H1 (cell line): ENCODE measurements around the gene PCNX1. TPM values are rescaled to one million over a fixed set of nuclear protein-coding genes. Genes with fewer than 3 reads are reported as not detected.

Source experiments
- CTCF ChIA-PET: fragments of 300-600 bp; sonication (Branson Sonifier 250); formaldehyde crosslinking; loops from one replicate; lab custom pipeline; 2021; ENCODE audit not compliant: partially characterized antibody; lab: Charles Lee
- POLR2A ChIA-PET: fragments of 300-600 bp; sonication (Branson Sonifier 250); formaldehyde crosslinking; loops from one replicate; lab custom pipeline; 2021; ENCODE audit warnings: inconsistent platforms; ENCODE audit not compliant: partially characterized antibody; lab: Charles Lee
- DNase-seq, 2 experiments: peaks; one replicate each; pipeline versions ENCODE4 v3.0.0 to v3.0.0-alpha.2; 2010 to 2022; ENCODE audit warnings: low spot score in 2 of 2, low read depth in 1 of 2, mixed read lengths in 1 of 2
- FAIRE-seq: peaks from 2 replicates; lab custom pipeline; 2011; peaks lifted over from hg19 to GRCh38; lab: Jason Lieb, UNC
- H2AFZ ChIP-seq: 2 replicates; pipeline ENCODE4 v1.8.1; 2012; ENCODE audit warnings: low read length, inconsistent platforms
- H2AK5ac ChIP-seq: 2 replicates; pipeline ENCODE4 v1.6.1; 2013; ENCODE audit warnings: low read depth, low read length
- H2BK120ac ChIP-seq: replicated peaks from 2 replicates; pipeline ENCODE3; 2013; ENCODE audit warnings: low read depth, low read length, inconsistent platforms
- H2BK12ac ChIP-seq: 2 replicates; pipeline ENCODE4 v1.6.1; 2013; ENCODE audit warnings: low read depth, low read length
- H2BK15ac ChIP-seq: 2 replicates; pipeline ENCODE4 v1.6.1; 2013; ENCODE audit warnings: low read length
- H2BK20ac ChIP-seq: 2 replicates; pipeline ENCODE4 v1.6.1; 2013; ENCODE audit warnings: low read length
- H2BK5ac ChIP-seq: 2 replicates; pipeline ENCODE4 v1.6.1; 2013; ENCODE audit warnings: low read depth, low read length
- H3K14ac ChIP-seq: 2 replicates; pipeline ENCODE4 v1.6.1; 2013; ENCODE audit warnings: inconsistent platforms; ENCODE audit not compliant: insufficient read length
- H3K18ac ChIP-seq: 2 replicates; pipeline ENCODE4 v1.6.1; 2013; ENCODE audit warnings: low read length; ENCODE audit errors: extremely low read depth
- H3K23ac ChIP-seq: 2 replicates; pipeline ENCODE4 v1.6.1; 2013; ENCODE audit warnings: inconsistent platforms; ENCODE audit not compliant: insufficient read length
- H3K23me2 ChIP-seq: 2 replicates; pipeline ENCODE4 v1.6.1; 2013; ENCODE audit warnings: low read depth, low read length
- H3K27ac ChIP-seq: 2 replicates; pipeline ENCODE4 v1.6.1; 2011; ENCODE audit warnings: low read depth, low read length, inconsistent platforms
- H3K27me3 ChIP-seq, 4 experiments: replicated peaks in 1 of 4; 1 replicate in 1 of 4; 2 replicates in 3 of 4; pipeline versions ENCODE4 v1.6.1 to v1.8.1; 2011 to 2013; ENCODE audit warnings: low read length in 3 of 4, mild to moderate bottlenecking in 3 of 4, inconsistent platforms in 2 of 4, mixed read lengths in 2 of 4, moderate library complexity in 1 of 4; ENCODE audit not compliant: control insufficient read depth in 3 of 4, insufficient read depth in 3 of 4; ENCODE audit errors: extremely low read depth in 1 of 4
- H3K36me3 ChIP-seq, 4 experiments: 2 replicates each; pipeline versions ENCODE4 v1.6.1 to v1.8.1; 2011 to 2013; ENCODE audit warnings: mild to moderate bottlenecking in 4 of 4, low read length in 3 of 4, moderate library complexity in 2 of 4, control low read depth in 1 of 4, inconsistent platforms in 1 of 4; ENCODE audit not compliant: insufficient read depth in 4 of 4, control insufficient read depth in 2 of 4
- H3K4ac ChIP-seq: replicated peaks from 2 replicates; pipeline ENCODE3; 2013; ENCODE audit warnings: low read length, low read depth, mixed read lengths, inconsistent platforms; ENCODE audit not compliant: insufficient read length
- H3K4me1 ChIP-seq, 4 experiments: replicated peaks in 1 of 4; 1 replicate in 1 of 4; 2 replicates in 3 of 4; pipeline versions ENCODE4 v1.6.1 to v1.8.1; 2011 to 2013; ENCODE audit warnings: low read length in 3 of 4, inconsistent platforms in 2 of 4, mixed read lengths in 1 of 4; ENCODE audit not compliant: insufficient read depth in 4 of 4, control insufficient read depth in 3 of 4
- H3K4me2 ChIP-seq, 2 experiments: 2 replicates each; pipeline versions ENCODE4 v1.6.1 to v1.8.1; 2011 to 2013; ENCODE audit warnings: low read depth in 2 of 2, low read length in 2 of 2, control low read depth in 1 of 2, inconsistent platforms in 1 of 2, mild to moderate bottlenecking in 1 of 2; ENCODE audit not compliant: insufficient read depth in 1 of 2
- H3K4me3 ChIP-seq, 4 experiments: fragments of 200-600, 300-600 bp in 1 of 4; sonication (generic), shearing (Covaris generic), sonication (Bioruptor Twin) in 1 of 4; 2 replicates each; pipeline versions ENCODE4 v1.5.1 to v1.8.1; 2011 to 2016; ENCODE audit warnings: low read length in 4 of 4, low read depth in 3 of 4, control low read depth in 2 of 4, inconsistent platforms in 2 of 4, mild to moderate bottlenecking in 2 of 4, mixed read lengths in 1 of 4, moderate library complexity in 1 of 4; ENCODE audit not compliant: insufficient read depth in 2 of 4; ENCODE audit errors: extremely low read depth in 1 of 4
- H3K56ac ChIP-seq: replicated peaks from 2 replicates; pipeline ENCODE3; 2013; ENCODE audit warnings: low read depth, mild to moderate bottlenecking, mixed read lengths, low read length, inconsistent platforms; ENCODE audit not compliant: insufficient read length
- H3K79me1 ChIP-seq: 2 replicates; pipeline ENCODE4 v1.6.1; 2013; ENCODE audit warnings: low read depth, low read length, control low read depth
- H3K79me2 ChIP-seq, 2 experiments: 2 replicates each; pipeline versions ENCODE4 v1.6.1 to v1.8.1; 2012 to 2013; ENCODE audit warnings: low read length in 2 of 2, mild to moderate bottlenecking in 2 of 2, inconsistent platforms in 1 of 2; ENCODE audit not compliant: insufficient read depth in 2 of 2, control insufficient read depth in 1 of 2
- H3K9ac ChIP-seq, 4 experiments: replicated peaks in 1 of 4; 1 replicate in 1 of 4; 2 replicates in 3 of 4; pipeline versions ENCODE4 v1.6.1 to v1.8.1; 2011 to 2013; ENCODE audit warnings: low read depth in 3 of 4, low read length in 3 of 4, control low read depth in 2 of 4, mild to moderate bottlenecking in 2 of 4, moderate library complexity in 2 of 4, inconsistent platforms in 1 of 4; ENCODE audit errors: extremely low read depth in 1 of 4
- H3K9me3 ChIP-seq, 2 experiments: 2 replicates each; pipeline versions ENCODE4 v1.6.1 to v1.8.1; 2012 to 2013; ENCODE audit warnings: mild to moderate bottlenecking in 2 of 2, moderate library complexity in 2 of 2, control low read depth in 1 of 2, inconsistent platforms in 1 of 2, low read depth in 1 of 2, low read length in 1 of 2, mixed read lengths in 1 of 2; ENCODE audit not compliant: insufficient read depth in 2 of 2
- H4K20me1 ChIP-seq, 2 experiments: replicated peaks in 1 of 2; 2 replicates each; pipeline versions ENCODE3 to v1.8.1; 2011 to 2013; ENCODE audit warnings: inconsistent platforms in 2 of 2, low read length in 2 of 2, mild to moderate bottlenecking in 1 of 2; ENCODE audit not compliant: insufficient read depth in 2 of 2, control insufficient read depth in 1 of 2
- H4K5ac ChIP-seq: 2 replicates; pipeline ENCODE4 v1.6.1; 2013; ENCODE audit warnings: low read length, low read depth, mixed read lengths, inconsistent platforms; ENCODE audit not compliant: insufficient read length
- H4K8ac ChIP-seq: 2 replicates; pipeline ENCODE4 v1.8.0; 2013; ENCODE audit warnings: mild to moderate bottlenecking, moderate library complexity, low read length, inconsistent platforms; ENCODE audit not compliant: insufficient read depth; ENCODE audit errors: extremely low read depth
- H4K91ac ChIP-seq: replicated peaks from 2 replicates; pipeline ENCODE3; 2013; ENCODE audit warnings: low read length, mixed read lengths, inconsistent platforms; ENCODE audit not compliant: insufficient read length
- ASH2L ChIP-seq: fragments of 200-600, 300-600 bp; sonication (generic); IDR thresholded peaks from one replicate; pipeline ENCODE4 v1.7.1; 2017; ENCODE audit warnings: low read length
- CEBPB ChIP-seq: IDR thresholded peaks from 2 replicates; pipeline ENCODE4 v1.6.1; 2012; ENCODE audit warnings: low read depth, low read length
- EZH2 ChIP-seq: fragments of 200-600 bp; sonication (generic); IDR thresholded peaks from 2 replicates; pipeline ENCODE4 v1.7.1; 2012; ENCODE audit warnings: low read depth, mild to moderate bottlenecking, moderate library complexity, low read length, inconsistent platforms; ENCODE audit not compliant: severe bottlenecking
- GTF2F1 ChIP-seq: IDR thresholded peaks from 2 replicates; pipeline ENCODE4 v1.6.1; 2012; ENCODE audit warnings: low read depth, low read length, improper control_type of control experiment, borderline replicate concordance
- KDM1A ChIP-seq: fragments of 200-600, 300-600 bp; sonication (generic); IDR thresholded peaks from 2 replicates; pipeline ENCODE4 v1.7.1; 2016; ENCODE audit warnings: mild to moderate bottlenecking, low read length, borderline replicate concordance
- POLR2AphosphoS5 ChIP-seq: IDR thresholded peaks from 2 replicates; pipeline ENCODE4 v1.6.1; 2011; ENCODE audit warnings: low read depth, low read length
- RNF2 ChIP-seq: fragments of 200-900, 300-1000 bp; sonication (generic); IDR thresholded peaks from 2 replicates; pipeline ENCODE4 v1.7.1; 2016; ENCODE audit warnings: borderline replicate concordance, low read depth, mild to moderate bottlenecking, antibody characterized with exemption, low read length; ENCODE audit not compliant: poor library complexity, severe bottlenecking; ENCODE audit errors: missing control alignments
- SIX5 ChIP-seq: IDR thresholded peaks from 2 replicates; pipeline ENCODE4 v1.6.1; 2011; ENCODE audit warnings: mild to moderate bottlenecking, low read depth, low read length
- SP1 ChIP-seq: IDR thresholded peaks from 2 replicates; pipeline ENCODE4 v1.6.1; 2011; ENCODE audit warnings: low read depth, low read length
- WGBS, 2 experiments: shearing (Covaris generic) in 1 of 2; methylation state at CpG; one replicate each; pipeline versions ENCODE4 v1.1.6 to v1.1.7; 2013 to 2015; ENCODE audit warnings: low lambda C conversion rate in 2 of 2, mixed read lengths in 2 of 2, inconsistent platforms in 1 of 2, low coverage in 1 of 2, missing lambda C conversion rate in 1 of 2; ENCODE audit not compliant: insufficient replicate concordance in 2 of 2, insufficient coverage in 1 of 2, insufficient read length in 1 of 2; ENCODE audit errors: extremely low coverage in 1 of 2, missing lambda C conversion rate in 1 of 2; 5-methylcytosine and 5-hydroxymethylcytosine counted together
- polyA plus RNA-seq, 7 experiments: library from polyadenylated mRNA; depleted of rRNA in 3 of 7; stranded (reverse) in 5 of 7; unstranded in 2 of 7; fragments of >200 nt in 5 of 7; fragments of 200-250 nt in 2 of 7; gene quantifications; 1 replicate in 5 of 7; 2 replicates in 1 of 7; 4 replicates in 1 of 7; pipeline versions ENCODE4 v1.2.1 to v1.2.3, GENCODE V29; 2011 to 2013; ENCODE audit warnings: missing spikeins in 2 of 7, mixed read lengths in 2 of 7
- total RNA-seq: library from RNA; stranded (reverse); fragmentation: NEBNext Ultra II Directional; extraction: Animal tissue kit (Norgen Biotek cat#: 25700); gene quantifications from 2 replicates; pipeline ENCODE4 v1.2.1, GENCODE V29; 2021

The PCNX1 gene
- total and polyA plus RNA-seq, 2 of the 8 experiments (the other 6 are each of a cell fraction or from before 2014, with no cell fraction given), result 37.7 to 53.2 TPM

DNA sequence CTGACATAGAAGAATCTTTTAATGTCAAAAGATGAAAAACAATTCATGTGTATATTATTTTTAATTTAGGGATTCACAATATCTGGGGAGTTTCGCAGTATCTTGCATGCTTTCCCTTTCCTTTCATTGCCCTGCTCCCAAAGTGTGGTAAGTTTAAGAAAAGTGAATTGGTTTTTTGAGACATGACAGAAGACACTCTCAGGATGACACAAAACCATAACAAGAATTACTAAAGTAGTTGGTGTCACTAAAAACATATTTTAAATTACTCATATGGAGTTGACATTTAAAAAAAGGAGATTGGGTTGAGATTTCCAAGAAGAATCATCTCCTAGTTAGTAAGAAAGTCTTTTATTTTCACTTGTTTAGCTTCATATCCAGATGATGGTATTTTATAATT, 5.1 kb upstream of the PCNX1 start:
- Histone ChIP-seq H3K9ac (no peak overlapping the region), H4K8ac (no peak overlapping the region), H2AK5ac (no peak overlapping the region), H2BK20ac (no peak overlapping the region), H3K56ac (no peak overlapping the region), H3K27me3 (0 out of 7 replicates have a peak, but pooled peaks cover 0 to 4% (median 0%) of the 10 kb centered on the region in 4 experiments), H3K4me3 (no peak overlapping the region), H3K14ac (no peak overlapping the region), H3K23ac (no peak overlapping the region), H2BK15ac (no peak overlapping the region), H3K79me1 (no peaks in the 10 kb centered on the region), H3K4me1 (peaks cover 0 to 5% (median 2%) of the 10 kb centered on the region in 4 experiments; a peak in 2 of 7 replicates), H3K18ac (no peak overlapping the region), H2AFZ (no peak overlapping the region), H3K4me2 (no peak overlapping the region), H3K23me2 (no peaks in the 10 kb centered on the region), H4K20me1 (no peaks in the 10 kb centered on the region), H2BK5ac (no peak overlapping the region), H4K91ac (no peak overlapping the region), H2BK12ac (no peak overlapping the region), H2BK120ac (no peak overlapping the region), H3K36me3 (no peaks in the 10 kb centered on the region), H3K4ac (no peak overlapping the region), H4K5ac (no peak overlapping the region), H3K9me3 (no peaks in the 10 kb centered on the region), H3K79me2 (no peaks in the 10 kb centered on the region), H3K27ac (no peak overlapping the region)
- TF ChIP-seq SP1, result no peak
- TF ChIP-seq EZH2, result no peak
- no peak for TF ChIP-seq KDM1A
- TF ChIP-seq ASH2L, result no peak
- TF ChIP-seq RNF2, result no peak
- no peak for TF ChIP-seq POLR2AphosphoS5
- TF ChIP-seq CEBPB, result no peak
- TF ChIP-seq SIX5, result no peak
- TF ChIP-seq GTF2F1, result no peak
- ChIA-PET POLR2A (no interaction called here), CTCF (interaction anchor here (2.9 kb wide), 1 partner anchor 14 kb away, joined by 9 read pairs; no protein-coding TSS in a partner anchor)
- 86% methylated on average over 1 of the region's 1 CpG; no CpG with 5 or more reads in 1 of the 2 experiments for WGBS, 2 experiments
- no peak for DNase-seq
- no peak for FAIRE-seq
